Lower lobe of right lung (tissue), 2 donors: ENCODE results near the gene CRIP1. TPM values are rescaled to one million over a fixed set of nuclear protein-coding genes. Genes with fewer than 3 reads are reported as not detected.

Source experiments
- ATAC-seq, 2 donors: fragments of 200-7000 bp; cut with Tn5 transposase; one replicate each; pipeline ENCODE4 v1.9.1; 2020 to 2022; ENCODE audit warnings: mild to moderate bottlenecking in 2 of 2, moderate library complexity in 2 of 2
- DNase-seq: peaks from one replicate; pipeline ENCODE4 v3.0.0-alpha.2; 2020
- H3K27ac ChIP-seq: fragments of 200-600 bp; one replicate; pipeline ENCODE4 v1.8.0; 2022
- H3K27me3 ChIP-seq: fragments of 200-600 bp; one replicate; pipeline ENCODE4 v1.8.0; 2022; ENCODE audit warnings: low read depth
- H3K36me3 ChIP-seq: fragments of 200-600 bp; one replicate; pipeline ENCODE4 v1.8.0; 2022; ENCODE audit warnings: mild to moderate bottlenecking
- H3K4me1 ChIP-seq: fragments of 200-600 bp; one replicate; pipeline ENCODE4 v1.8.0; 2022
- H3K4me3 ChIP-seq: fragments of 200-600 bp; one replicate; pipeline ENCODE4 v1.8.0; 2022; ENCODE audit warnings: mild to moderate bottlenecking
- H3K9me3 ChIP-seq: fragments of 200-600 bp; one replicate; pipeline ENCODE4 v1.8.0; 2022
- CTCF ChIP-seq: fragments of 200-600 bp; IDR thresholded peaks from one replicate; pipeline ENCODE4 v1.8.0; 2022; ENCODE audit warnings: antibody characterized with exemption, mild to moderate bottlenecking
- intact Hi-C: fragments of 100-400 bp; cut with DNase I; formaldehyde crosslinking; loops from one replicate; pipeline ENCODE4 v1.11.0; 2022
- total RNA-seq: library from RNA; stranded (reverse); fragmentation: NEBNext Ultra II Directional; extraction: Animal tissue kit (Norgen Biotek cat#: 25700); gene quantifications from one replicate; pipeline ENCODE4 v1.2.1, GENCODE V29; 2021
- donor health status: DM: no; HTN: yes; CAD: no; lungs with severe emphysema.

The CRIP1 gene
- total RNA-seq, 1 donor from 2014 or later: 237 TPM

DNA sequence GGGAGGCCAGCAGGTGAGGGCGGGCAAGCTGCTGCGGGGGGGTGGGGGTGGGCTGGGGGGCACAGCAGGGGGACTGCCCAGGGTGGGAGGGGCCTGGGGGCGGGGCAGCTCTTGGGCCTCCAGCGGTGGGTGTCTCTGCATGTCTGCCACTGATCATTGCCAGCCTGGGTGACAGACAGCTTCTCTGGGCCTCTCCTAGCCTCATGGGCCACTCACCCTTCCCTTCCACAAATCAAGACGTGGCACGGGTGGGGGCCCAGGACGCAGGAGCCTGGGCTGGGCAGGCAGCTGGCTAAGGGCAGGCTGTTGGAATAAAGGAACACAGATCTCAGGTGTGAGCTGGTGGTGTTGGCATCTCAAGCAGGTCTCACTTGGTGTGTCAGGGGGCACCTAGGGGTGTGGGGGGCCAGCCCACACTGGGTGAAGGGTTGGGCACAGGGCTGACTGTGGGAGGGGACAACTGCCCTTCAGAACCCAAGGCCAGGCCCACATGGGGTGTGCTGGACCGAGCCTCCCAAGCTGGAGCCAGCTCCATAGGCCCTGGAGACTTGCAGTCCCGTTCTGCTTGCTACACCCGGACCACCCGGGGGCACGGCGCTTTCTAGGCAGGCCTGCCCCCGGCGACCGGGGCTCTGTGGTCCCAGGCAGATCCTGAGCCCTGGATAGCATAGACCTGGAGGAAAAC is 7.4 kb downstream of the CRIP1 start:
- Histone ChIP-seq H3K9me3 (no peaks in the 10 kb centered on the region), H3K27me3 (no peaks in the 10 kb centered on the region), H3K27ac (no peak overlapping the region), H3K4me3 (no peak overlapping the region), H3K36me3 (peaks cover 9% of the 10 kb centered on the region), H3K4me1 (peaks cover 9% of the 10 kb centered on the region)
- DNase-seq (peak; percentile 45), ATAC-seq (no peak)
- intact Hi-C loops: no loop called here
- no peak for TF ChIP-seq CTCF

DNA sequence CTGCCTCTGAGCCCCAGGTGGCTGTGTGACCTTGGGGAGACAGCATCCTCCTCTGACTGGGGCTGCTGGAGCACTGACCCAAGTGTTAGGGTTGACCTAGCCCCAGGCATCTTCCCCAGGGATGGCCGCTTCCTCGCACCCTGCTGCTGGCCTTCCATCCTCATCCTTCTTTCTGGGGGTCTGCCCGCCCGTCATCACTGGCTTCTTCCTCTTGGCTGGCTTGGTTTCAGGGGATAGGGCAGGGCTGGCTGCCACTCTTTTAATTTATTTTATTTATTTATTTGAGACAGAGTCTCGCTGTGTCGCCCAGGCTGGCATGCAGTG is 7.9 kb downstream of the CRIP1 start:
- Histone ChIP-seq H3K36me3 (peaks cover 14% of the 10 kb centered on the region), H3K9me3 (no peaks in the 10 kb centered on the region), H3K4me1 (peaks cover 4% of the 10 kb centered on the region), H3K27me3 (no peaks in the 10 kb centered on the region), H3K4me3 (no peak overlapping the region), H3K27ac (no peak overlapping the region)
- DNase-seq (peak; percentile 32), ATAC-seq (no peak)
- no peak for TF ChIP-seq CTCF
- intact Hi-C loops: no loop called here

DNA sequence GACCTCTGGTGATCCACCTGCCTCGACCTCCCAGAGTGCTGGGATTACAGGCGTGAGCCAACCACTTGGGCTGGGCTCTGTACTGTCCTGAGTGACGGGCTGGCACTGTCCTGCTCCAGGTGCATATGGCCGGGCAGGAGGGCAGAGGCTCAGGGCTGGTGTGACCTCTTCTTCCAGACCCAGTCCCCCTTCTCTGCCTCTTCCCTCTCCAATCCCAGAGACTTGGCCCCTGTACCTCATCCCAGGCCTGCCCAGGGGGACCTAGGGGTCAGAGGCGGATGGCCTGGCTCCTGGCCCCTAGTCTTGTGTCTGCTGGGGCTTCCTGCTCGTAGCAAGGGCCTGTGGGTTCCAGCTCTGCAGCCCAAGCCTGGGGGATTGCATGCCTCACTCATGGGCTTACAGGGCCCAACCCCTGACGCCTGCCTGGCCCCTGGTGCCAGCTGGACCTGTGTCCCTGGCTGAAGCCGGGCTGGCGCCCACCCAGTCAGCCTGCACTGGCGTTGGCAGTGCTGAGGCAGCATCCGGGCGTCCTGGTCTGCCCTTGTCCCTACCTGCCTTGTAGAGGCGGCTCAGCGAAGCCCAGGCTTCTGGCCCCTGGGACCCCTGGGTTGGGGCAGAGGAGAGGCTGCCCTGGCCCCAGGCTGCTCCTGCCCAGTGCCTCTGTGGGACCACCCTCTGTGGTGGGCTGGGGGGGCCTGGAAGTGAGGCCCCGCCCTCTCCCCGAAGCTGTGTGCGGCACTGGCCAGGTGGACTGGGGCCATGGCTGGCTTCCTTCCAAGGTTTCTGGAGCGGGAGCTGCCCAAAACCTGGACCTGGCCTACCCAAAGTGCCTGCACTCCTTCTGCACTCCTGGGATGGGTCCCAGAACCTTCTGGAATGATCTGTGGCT is 8.7 kb downstream of the CRIP1 start:
- Histone ChIP-seq H3K36me3 (peaks cover 14% of the 10 kb centered on the region), H3K4me1 (no peaks in the 10 kb centered on the region), H3K27me3 (no peaks in the 10 kb centered on the region), H3K9me3 (no peaks in the 10 kb centered on the region), H3K4me3 (no peak overlapping the region), H3K27ac (no peak overlapping the region)
- ATAC-seq: no peak
- intact Hi-C loops: no loop called here
- TF ChIP-seq CTCF: no peak
- peak; percentile 46 for DNase-seq

DNA sequence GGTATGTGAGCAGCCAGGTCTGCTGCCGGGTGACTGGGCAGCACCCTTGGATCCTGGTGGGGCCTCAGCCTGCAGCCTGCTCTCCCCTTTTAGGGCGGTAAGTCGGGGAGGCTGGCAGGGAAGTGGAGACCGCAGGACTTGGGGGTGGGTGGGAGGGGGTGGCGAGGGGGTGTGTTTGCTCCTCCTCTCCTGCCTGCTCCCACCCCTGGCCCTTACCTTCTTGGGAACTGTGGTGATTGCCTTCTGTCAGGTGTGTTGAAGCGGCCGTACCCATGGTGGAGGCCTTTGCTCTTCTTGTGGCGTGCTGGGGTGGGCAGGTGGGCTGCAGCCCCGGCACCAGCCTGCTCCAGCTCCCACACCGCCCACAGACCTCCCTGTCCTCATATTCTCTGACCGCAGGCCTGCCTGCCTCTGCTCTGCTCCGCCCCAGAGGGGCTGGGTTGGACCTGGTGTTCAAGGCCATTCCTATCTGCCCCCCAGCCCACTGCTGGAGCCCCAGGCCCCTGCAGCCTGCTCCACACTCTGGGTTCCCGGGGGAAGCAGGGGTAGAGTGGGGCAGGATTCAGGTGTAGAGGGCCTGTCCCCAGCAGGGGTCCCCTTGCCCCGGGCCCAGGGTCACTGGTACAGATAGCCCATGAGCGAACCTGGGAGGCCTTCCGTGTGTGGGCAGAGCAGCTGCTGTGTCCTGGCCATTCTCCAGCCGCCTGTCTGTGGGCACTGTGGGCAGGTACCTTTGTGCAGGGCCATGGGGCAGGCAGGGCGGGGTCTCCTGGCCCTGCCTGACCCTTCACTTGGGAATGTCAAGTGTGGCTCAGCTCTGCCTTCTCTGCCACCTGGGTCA is 9.5 kb downstream of the CRIP1 start:
- Histone ChIP-seq H3K36me3 (peaks cover 14% of the 10 kb centered on the region), H3K9me3 (no peaks in the 10 kb centered on the region), H3K4me3 (no peak overlapping the region), H3K27ac (no peak overlapping the region), H3K4me1 (no peaks in the 10 kb centered on the region), H3K27me3 (no peaks in the 10 kb centered on the region)
- peak; percentile 39 for DNase-seq
- no peak for ATAC-seq
- no peak for TF ChIP-seq CTCF
- intact Hi-C loops: no loop called here

DNA sequence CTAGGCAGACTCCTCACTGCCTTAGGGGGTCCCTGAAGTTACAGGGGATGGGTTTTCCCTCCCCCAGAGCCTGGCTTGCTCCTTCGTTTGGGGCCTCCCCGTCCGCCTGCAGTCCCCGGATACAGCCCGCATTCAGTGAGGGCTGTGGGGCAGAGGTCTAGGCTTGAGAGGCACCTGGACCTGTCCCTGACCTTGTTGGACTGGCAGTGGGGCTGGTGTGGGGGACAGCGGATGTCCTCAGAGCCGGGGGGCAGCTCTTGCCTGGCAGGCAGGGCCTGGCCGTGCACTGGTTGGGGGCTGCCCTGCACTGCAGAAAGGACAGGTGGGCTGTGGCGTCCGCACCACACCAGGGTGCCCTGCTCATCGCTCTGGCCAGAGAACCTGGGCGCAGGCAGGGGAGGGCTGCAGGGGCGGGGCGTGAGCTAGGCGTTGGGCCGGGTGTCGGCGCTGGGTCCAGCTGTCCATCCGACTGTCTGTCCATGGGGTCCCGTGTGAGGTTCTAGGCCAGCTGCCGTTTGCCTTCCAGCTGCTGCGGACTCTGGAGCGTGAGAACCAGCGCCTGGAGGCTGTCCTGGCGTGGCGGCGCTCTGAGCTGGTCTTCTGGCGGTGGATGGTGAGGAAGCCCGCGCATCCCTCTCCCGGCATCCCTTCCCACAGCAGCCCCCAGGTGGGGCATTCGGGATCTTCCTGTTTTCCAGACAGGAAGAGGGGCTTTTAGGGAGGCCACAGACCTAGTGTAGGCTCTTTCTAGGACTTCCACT is 10.3 kb downstream of the CRIP1 start:
- no peaks in the 10 kb centered on the region for H3K27me3 ChIP-seq
- ATAC-seq: no peak
- H3K27ac ChIP-seq: no peak overlapping the region
- intact Hi-C loops: no loop called here
- no peak for TF ChIP-seq CTCF
- peak; percentile 44 for DNase-seq
- peaks cover 14% of the 10 kb centered on the region for H3K36me3 ChIP-seq
- no peaks in the 10 kb centered on the region for H3K4me1 ChIP-seq
- no peak overlapping the region for H3K4me3 ChIP-seq
- no peaks in the 10 kb centered on the region for H3K9me3 ChIP-seq
